Tracheal epithelial cell (primary cell): ENCODE data around the gene PSMG1. TPM values are rescaled to one million over a fixed set of nuclear protein-coding genes. Genes with fewer than 3 reads are reported as not detected.

Source experiments
- total RNA-seq: library from RNA; depleted of rRNA; stranded (reverse); fragments of >200 nt; gene quantifications from 2 replicates; pipeline ENCODE4 v1.2.1, GENCODE V29; 2014

PSMG1 gene, protein sequence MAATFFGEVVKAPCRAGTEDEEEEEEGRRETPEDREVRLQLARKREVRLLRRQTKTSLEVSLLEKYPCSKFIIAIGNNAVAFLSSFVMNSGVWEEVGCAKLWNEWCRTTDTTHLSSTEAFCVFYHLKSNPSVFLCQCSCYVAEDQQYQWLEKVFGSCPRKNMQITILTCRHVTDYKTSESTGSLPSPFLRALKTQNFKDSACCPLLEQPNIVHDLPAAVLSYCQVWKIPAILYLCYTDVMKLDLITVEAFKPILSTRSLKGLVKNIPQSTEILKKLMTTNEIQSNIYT
- total RNA-seq: 55.8 and 78.1 TPM in 2 replicates

DNA sequence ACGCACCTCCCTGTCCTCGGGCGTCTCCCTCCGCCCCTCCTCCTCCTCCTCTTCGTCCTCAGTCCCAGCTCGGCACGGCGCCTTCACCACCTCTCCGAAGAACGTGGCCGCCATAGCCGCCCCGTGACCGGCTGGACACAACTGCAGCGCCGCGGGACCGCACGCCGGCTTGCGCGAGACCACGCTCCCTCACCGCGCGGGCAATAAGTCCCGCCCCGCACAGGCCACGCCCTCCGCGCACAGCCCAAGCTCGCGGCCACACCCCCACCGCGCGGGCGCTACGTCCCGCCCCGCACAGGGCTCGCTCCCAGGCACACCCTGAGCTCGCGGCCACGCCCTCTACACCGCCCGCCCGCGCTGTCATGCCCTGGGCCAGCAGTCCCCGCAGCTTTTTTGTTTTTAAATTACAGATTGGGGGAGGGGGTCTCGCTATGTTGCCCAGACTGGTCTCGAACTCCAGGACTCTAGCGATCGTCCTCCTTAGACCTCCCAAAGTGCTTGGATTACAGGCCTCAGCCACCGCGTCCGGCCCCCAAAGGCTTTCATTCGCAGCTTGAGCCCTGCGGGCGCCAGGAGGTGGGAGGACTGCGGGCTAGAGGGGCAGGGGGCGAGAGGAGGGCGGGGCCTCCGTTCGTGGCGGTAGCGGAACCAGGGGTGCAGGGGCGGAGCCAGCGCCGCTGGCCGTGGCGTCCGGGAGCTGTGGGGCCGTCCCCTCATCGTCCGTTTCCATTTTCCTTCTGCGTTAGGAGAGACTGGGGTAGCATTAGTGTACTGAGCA, at the start of gene PSMG1:
TSS of gene PSMG1 (minus strand) at position 180 of the 778 bp plus-strand sequence. CDS start at position 114, 66 bp downstream.

Other genes starting within 250 kb of the PSMG1 start
- gene BRWD1, start 130.2 kb upstream of the PSMG1 start, total RNA-seq: 52.2 and 57.4 TPM in 2 replicates
- 233 and 254 TPM in 2 replicates for gene HMGN1, start 165.6 kb upstream of the PSMG1 start, total RNA-seq